ENCODE data around the gene DRG2.

DRG2 gene

DNA sequence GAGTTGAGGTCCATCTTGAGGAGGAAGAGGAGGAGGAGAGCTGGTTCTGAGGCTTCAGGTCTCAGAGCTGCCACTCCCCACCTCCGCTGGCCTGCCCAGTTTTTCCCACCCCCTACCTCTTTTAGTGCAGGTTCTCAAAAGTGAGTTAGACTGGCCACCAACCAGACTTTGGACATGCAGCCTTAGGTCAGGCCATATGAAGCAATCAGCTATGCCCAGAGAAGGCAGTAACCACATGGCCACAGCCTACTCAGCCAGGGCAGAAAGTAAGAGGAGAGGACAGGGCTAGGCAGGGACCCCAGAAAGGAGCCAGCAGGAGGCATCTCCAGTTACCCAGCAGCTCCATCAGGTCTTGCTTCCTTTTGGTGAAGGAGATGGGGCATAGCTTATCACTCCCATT is 29.8 kb downstream of the DRG2 start:
- no peak for TF ChIP-seq ZNF274 (IDR thresholded peaks at IDR 0.05; ENCODE audit: low read depth, low read length)
- no peak overlapping the region for H3K4me3 ChIP-seq (ENCODE audit: low read length)

DNA sequence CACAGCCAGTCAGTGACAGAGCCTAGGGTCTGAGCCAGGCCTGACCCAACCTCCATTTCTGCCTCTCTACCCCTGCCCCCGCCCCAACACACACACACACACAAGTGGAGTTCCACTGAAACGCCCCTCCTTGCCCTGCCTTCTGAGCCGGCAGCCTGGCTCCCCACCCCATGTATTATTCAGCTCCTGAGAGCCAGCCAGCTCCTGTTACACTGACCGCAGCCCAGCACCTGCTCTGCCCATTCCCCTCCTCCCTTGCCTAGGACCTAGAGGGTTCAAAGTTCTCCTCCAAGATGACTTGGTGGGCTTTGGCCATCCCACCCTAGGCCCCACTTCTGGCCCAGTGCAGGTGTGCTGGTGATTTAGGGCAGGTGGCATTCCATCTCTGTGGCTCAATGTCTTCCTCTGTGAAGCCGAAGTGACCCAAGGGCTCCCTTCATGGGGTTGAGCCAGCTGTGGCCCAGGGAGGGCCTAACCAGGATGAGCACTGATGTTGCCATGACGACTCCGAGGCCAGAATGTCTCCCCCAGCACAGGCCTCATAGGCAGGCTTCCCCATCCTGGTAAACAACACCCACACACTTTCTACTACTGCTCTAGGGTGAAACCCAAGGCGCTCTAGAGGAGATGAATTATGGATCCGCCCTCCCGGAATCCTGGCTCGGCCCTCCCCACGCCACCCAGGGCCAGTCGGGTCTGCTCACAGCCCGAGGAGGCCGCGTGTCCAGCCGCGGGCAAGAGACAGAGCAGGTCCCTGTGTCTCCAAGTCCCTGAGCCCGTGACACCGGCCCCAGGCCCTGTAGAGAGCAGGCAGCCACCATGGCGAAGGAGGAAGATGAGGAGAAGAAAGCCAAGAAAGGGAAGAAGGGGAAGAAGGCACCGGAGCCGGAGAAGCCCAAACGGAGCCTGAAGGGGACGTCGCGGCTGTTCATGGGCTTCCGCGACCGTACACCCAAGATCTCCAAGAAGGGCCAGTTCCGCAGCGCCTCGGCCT is 30.5 kb downstream of the DRG2 start:
- no peak for TF ChIP-seq ZNF274 (IDR thresholded peaks at IDR 0.05; ENCODE audit: low read depth, low read length)
- H3K4me3 ChIP-seq (ENCODE audit: low read length) = no peak overlapping the region

DNA sequence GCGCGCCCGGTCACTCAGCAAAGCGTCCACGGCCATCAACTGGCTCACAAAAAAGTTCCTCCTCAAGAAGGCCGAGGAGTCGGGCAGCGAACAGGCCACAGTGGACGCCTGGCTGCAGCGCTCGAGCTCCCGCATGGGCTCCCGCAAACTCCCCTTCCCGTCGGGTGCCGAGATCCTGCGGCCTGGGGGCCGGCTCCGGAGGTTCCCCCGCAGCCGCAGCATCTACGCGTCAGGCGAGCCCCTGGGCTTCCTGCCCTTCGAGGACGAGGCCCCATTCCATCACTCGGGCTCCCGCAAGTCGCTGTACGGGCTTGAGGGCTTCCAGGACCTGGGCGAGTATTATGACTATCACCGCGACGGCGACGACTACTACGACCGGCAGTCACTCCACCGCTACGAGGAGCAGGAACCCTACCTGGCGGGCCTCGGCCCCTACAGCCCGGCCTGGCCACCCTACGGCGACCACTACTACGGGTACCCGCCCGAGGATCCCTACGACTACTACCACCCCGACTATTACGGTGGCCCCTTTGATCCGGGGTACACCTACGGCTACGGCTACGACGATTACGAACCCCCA is 31.5 kb downstream of the DRG2 start:
- no peak overlapping the region for H3K4me3 ChIP-seq (ENCODE audit: low read length)
- no peak for TF ChIP-seq ZNF274 (IDR thresholded peaks at IDR 0.05; ENCODE audit: low read depth, low read length)

DNA sequence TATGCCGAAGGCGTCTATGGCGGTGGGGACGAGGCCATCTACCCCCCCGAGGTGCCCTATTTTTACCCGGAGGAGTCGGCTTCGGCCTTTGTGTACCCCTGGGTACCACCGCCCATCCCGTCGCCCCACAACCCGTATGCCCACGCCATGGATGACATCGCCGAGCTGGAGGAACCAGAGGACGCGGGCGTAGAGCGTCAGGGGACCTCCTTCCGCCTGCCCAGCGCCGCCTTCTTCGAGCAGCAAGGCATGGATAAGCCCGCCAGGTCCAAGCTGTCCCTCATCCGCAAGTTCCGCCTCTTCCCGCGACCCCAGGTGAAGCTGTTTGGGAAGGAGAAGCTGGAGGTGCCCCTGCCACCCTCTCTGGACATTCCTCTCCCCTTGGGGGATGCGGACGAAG is 32.2 kb downstream of the DRG2 start:
- H3K4me3 ChIP-seq (ENCODE audit: low read length) = no peak overlapping the region
- no peak for TF ChIP-seq ZNF274 (IDR thresholded peaks at IDR 0.05; ENCODE audit: low read depth, low read length)

DNA sequence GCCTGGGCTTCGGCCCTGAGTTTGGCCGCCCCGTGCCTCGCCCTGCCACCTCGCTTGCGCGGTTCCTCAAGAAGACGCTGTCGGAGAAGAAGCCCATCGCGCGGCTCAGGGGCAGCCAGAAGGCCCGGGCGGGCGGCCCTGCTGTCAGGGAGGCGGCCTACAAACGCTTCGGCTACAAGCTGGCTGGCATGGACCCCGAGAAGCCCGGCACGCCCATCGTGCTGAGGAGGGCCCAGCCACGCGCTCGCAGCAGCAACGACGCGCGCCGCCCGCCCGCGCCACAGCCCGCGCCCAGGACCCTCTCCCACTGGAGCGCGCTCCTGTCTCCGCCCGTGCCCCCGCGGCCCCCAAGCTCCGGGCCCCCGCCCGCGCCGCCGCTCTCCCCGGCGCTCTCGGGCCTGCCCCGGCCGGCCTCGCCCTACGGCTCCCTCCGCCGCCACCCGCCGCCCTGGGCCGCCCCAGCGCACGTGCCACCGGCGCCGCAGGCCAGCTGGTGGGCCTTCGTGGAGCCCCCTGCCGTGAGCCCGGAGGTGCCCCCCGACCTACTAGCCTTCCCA is 32.8 kb downstream of the DRG2 start:
- H3K4me3 ChIP-seq (ENCODE audit: low read length) = no peak overlapping the region
- TF ChIP-seq ZNF274 (IDR thresholded peaks at IDR 0.05; ENCODE audit: low read depth, low read length) = no peak

DNA sequence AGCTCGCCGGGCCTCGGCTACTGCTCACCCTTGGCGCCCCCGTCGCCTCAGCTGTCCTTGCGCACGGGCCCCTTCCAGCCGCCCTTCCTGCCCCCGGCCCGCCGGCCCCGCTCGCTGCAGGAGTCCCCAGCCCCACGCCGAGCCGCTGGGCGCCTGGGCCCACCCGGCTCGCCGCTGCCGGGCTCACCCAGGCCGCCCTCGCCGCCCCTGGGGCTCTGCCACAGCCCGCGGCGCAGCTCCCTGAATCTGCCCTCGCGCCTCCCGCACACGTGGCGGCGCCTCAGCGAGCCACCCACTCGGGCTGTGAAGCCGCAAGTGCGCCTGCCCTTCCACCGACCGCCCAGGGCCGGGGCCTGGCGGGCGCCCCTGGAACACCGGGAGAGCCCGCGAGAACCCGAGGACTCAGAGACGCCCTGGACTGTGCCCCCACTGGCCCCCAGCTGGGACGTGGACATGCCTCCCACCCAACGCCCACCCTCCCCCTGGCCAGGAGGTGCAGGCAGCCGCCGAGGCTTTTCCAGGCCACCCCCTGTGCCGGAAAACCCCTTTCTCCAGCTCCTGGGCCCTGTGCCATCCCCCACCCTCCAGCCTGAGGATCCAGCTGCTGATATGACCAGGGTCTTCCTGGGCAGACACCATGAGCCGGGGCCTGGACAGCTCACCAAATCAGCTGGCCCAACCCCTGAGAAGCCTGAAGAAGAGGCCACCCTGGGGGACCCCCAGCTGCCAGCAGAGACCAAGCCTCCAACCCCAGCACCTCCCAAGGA is 33.6 kb downstream of the DRG2 start:
- H3K4me3 ChIP-seq (ENCODE audit: low read length) = no peak overlapping the region
- no peak for TF ChIP-seq ZNF274 (IDR thresholded peaks at IDR 0.05; ENCODE audit: low read depth, low read length)

DNA sequence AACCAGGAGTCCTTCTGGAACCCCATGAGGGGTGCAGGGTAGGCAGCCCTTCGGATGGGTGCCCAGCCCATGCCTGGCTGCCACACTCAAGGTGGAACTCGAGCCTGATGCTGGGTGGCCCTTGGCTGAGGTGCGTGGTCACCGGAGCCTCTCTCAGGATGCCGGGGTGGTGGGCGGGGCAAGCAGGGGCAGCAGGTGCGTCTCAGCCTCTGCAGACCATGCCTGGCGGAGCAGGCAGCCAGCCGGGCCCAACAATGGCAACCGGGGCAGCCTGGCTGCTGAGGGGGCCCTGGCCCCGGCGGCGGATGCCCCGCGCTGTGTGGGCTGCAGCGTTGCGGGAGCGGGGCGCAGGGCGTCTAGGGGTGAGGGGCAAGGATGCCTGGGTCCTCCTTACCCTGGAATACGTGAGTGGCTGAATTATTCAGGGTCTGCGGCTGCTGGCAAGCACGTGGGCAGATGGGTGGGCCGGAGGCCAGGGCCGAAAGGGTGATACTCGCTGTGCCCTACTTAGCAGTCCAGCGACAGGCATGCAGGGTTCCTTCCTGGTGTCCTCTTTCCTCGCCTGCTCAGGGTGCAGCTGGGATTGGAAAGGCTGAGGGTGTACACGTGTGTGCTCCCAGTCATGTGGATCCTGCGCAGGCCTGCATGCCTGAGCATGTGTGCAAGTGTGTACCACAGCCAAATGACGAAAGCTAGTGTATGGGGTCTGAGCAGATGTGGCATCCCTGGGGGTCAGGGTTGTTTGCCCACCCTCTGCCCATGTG is 35.4 kb downstream of the DRG2 start:
- TF ChIP-seq ZNF274 (IDR thresholded peaks at IDR 0.05; ENCODE audit: low read depth, low read length) = no peak

DNA sequence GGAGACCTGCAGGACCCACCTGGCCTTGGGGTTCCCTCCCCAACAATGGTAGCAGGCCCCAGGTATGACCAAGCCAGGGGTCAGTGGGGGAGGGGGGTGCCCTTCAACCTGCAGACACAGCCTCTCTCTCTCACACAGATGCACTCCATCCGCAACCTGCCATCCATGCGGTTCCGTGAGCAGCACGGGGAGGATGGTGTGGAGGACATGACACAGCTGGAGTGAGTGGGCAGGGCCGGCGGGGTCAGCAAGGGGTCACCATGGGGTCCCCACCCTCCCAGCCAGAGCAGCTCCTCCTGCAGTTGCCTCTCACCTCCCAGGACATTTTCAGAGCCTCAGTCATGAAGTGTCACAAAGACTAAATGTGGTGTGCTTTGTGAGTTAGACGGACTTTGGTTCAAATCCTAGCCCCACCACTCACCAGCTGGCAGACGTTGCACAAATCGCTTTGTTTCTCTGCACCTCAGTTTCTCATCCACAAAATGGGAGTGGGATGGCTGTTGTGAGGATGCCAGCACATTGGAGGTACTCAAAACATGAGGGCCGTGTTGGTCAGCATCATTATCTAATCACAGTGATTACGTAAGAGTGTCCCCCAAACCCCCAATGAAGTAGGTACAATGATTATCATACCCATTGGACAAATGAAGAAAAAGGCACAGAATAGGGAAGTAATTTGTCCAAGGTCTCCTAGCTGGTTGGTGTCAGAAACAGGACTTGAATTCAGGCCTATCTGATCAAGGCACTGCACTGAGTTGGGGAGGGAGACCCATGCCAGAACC is 36.8 kb downstream of the DRG2 start:
- no peak for TF ChIP-seq ZNF274 (IDR thresholded peaks at IDR 0.05; ENCODE audit: low read depth, low read length)
- H3K4me3 ChIP-seq (ENCODE audit: low read length) = no peak overlapping the region

More for the DNA sequence above, 35.4 kb downstream of the DRG2 start:
- H3K4me3 ChIP-seq (ENCODE audit: low read length) = no peak overlapping the region

DNA sequence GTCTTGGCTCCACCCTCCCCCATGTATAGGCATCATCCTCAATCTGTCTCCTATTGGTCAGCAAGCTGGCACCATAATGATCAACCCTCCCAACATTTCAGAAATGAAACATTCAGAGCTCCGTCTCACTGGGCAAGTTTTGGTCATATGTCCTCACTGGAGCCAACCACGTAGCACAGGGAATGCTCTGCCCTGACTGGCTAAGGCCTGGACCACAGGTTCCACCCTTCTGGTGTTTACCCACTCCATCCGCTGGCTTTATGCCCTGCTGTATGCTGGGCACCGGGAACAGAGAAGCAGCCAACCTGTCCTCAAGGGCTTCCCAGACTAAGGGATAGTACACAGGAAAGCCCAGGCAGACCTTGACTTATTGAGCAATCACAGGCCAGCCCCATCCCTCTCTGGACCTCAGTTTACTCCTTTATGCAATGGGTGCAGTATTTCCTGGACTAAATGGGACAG is 41.3 kb downstream of the DRG2 start:
- TF ChIP-seq ZNF274 (IDR thresholded peaks at IDR 0.05; ENCODE audit: low read depth, low read length) = no peak
- H3K4me3 ChIP-seq (ENCODE audit: low read length) = no peak overlapping the region

DNA sequence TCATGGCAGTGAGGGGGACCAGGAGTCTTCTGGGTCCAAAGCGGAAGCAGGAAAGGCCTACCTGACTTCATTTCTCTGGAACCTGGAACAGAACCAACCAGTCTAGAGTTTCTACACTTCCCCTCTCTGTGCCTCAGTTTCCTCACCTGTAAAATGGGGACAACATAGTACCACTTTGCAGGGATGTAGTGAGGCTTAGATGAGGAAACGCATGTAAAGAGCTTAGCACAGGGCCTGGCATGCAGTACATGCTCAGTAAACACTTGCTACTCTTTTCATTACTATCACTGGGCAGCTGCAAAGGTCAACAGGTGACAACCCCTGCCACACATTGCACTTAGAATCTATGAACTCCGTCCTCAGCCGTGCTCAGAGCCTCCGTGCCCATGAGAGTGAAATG is 45.0 kb downstream of the DRG2 start:
- no peak for TF ChIP-seq ZNF274 (IDR thresholded peaks at IDR 0.05; ENCODE audit: low read depth, low read length)
- H3K4me3 ChIP-seq (ENCODE audit: low read length) = no peak overlapping the region

DNA sequence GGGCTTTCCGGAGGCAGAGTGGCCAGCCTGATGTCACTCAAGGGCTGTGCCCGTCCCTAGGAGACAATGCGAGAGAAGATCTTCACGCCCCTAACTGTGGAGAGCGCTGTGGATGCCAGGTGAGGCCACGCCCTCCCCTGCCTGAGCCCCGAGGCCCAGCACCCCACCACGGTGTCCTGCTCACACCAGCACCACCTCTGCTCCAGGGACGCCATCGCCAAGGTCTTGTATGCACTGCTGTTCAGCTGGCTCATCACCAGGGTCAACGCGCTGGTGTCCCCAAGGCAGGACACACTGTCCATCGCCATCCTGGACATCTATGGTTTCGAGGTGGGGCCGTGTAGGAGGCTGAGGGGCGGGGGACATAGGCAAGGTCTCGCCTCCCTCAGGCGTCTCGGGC is 48.6 kb downstream of the DRG2 start:
- no peak for TF ChIP-seq ZNF274 (IDR thresholded peaks at IDR 0.05; ENCODE audit: low read depth, low read length)
- H3K4me3 ChIP-seq (ENCODE audit: low read length) = no peak overlapping the region

DNA sequence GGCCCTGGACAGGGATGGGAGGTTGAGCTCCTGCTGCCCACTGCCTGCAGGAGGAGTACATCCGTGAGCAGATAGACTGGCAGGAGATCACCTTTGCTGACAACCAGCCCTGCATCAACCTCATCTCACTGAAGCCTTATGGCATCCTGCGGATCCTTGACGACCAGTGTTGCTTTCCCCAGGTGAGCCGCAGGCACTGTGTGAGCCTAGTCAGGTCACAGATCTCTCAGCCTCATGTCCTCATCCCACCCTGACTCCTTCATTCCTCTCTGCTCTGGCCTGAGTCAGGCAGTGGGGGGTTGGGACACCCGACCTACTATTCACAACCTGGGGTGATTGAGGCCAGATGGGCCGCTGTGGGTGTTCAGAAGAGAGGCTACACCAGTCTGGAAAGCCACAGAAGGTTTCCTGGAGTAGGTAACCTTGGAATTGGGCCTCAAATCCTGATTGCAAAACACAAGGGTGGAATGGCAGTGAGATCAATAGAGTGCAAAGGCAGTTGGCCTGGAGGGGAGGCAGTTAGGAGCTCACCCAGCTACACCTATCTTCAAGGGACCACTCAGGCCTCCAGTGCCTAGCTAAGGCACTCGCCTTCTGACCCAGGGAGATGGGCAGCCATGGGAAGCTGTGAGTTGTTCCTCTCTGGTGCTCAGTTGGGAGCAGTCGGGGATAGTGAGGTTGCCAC is 50.5 kb downstream of the DRG2 start:
- H3K4me3 ChIP-seq (ENCODE audit: low read length) = no peak overlapping the region

More for the DNA sequence above, 50.5 kb downstream of the DRG2 start:
- TF ChIP-seq ZNF274 (IDR thresholded peaks at IDR 0.05; ENCODE audit: low read depth, low read length) = no peak
